Esophagus mucosa (tissue), 1 donor: ENCODE measurements around the gene PTGER1. TPM values are rescaled to one million over a fixed set of nuclear protein-coding genes. Genes with fewer than 3 reads are reported as not detected.

Experiments used
- ATAC-seq: fragments of 200-7000 bp; cut with Tn5 transposase; one replicate; pipeline ENCODE4 v1.9.1; 2020
- total RNA-seq: library from RNA; stranded (reverse); gene quantifications from one replicate; pipeline ENCODE4 v1.2.4, GENCODE V29; 2023
- donor health status: DM: yes; HTN: yes; CAD: no.

The PTGER1 gene
- total RNA-seq, 1 donor from 2014 or later, result 0.44 TPM

GRCh38 chr19:14502334-14503092 is 27.4 kb upstream of the PTGER1 start:
- no peak for ATAC-seq

- peak; percentile 0 for ATAC-seq
Observed at GRCh38 chr19:14497228-14497921, 22.2 kb upstream of the PTGER1 start.

GRCh38 chr19:14496834-14497227 is 21.7 kb upstream of the PTGER1 start:
- ATAC-seq, result peak; percentile 1

DNA sequence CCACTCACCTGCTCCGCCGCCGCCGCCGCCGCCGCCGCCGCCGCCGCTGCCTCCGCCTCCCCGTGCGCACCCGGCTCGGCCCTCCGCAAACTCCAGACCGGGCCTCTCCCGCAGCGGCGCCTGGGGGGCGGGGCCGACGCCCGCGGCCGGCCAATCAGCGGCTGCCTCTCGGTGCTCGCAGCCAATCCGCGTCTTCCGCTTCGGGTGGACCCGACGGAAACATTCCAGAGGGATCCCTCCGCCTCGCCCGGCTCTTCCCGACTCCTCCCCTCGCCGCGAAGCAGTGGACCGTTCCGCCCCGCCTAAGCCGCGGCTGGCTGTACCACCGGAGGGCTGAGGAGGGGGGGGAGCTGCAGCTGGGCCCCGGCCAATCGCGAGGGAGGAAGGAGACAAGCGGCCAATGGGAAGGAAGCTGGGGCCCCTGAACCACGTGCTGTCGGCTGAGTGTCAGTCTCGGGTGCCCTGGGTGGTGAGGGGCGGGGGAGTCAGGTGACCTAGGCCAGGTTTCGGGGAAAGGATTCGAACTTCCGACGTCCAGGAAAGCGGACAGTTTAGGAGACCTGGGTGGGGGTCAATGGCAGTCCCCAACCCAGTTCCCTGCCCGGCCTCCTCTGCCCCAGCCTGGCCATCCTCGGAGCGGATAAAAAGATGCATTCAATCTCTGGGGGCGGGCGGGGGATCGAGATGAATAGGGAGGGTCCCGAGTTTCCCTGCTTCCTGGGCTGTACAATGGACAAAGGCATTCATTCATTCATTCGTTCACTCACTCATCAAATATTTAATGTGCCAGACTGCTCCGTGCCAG is 21.1 kb upstream of the PTGER1 start, which contains the start of gene GIPC1:
GIPC1 (minus strand) TSS at position 99 of the 805 bp plus-strand sequence. CDS start 13,151 bp downstream, outside the sequence.
- peak; percentile 89 for ATAC-seq

- peak; percentile 4 for ATAC-seq
Observed at GRCh38 chr19:14495672-14496028, 20.5 kb upstream of the PTGER1 start.

DNA sequence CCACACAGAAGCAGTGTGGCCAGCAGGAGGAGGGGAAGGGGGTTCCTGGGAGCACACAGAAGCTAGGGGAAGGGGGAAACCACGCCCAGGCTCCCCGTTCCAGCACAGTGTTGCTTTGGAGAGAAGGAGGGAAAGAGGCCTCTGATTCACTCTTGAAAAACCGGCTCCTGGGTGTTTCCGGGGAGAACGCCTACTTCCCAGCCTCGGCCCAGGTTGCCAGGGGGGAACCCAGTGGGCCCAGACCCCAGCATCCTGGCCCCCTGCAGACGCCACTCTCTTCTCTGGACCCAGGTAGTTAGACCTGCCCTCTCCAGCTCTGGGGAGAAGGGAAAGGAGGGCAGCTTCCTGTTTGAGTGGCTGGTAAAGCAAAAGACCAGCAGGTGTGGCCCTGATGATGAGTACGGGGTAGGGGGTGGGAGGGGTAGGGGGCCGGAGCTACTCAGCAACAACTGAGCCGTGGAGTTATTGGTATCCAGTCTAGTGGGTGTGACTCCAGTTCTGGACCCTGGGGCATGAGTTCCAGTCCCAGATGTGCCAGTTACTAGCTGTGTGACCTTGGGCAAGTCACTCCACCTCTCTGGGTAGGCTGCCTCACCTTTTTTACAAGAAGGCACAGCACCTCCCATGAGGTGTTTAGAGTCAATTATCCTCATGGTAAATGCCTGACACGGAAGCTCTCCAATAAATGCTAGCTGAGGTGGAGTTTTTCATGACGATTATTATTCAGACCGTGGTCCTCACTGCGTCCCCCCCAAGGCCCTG is 19.9 kb upstream of the PTGER1 start:
- ATAC-seq, result peak; percentile 58

DNA sequence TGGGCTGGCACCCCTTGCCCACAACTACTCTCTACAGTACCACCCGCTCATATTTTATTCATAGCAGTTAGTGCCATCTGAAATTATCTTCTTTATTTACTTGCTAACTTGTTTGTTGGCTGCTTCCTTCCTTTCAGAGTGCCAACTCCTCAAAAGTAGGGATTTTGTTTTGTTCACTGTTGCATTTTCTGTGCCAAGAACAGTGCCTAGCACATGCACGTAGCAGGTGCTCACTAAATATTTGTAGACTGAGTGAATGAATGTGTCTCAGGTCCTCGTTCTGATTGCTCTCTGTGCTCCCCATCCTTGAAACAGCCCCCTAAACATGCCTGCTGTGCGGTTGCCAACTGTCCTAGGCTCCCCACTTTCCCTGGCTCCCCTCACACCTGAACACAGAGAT is 19.3 kb upstream of the PTGER1 start:
- no peak for ATAC-seq

DNA sequence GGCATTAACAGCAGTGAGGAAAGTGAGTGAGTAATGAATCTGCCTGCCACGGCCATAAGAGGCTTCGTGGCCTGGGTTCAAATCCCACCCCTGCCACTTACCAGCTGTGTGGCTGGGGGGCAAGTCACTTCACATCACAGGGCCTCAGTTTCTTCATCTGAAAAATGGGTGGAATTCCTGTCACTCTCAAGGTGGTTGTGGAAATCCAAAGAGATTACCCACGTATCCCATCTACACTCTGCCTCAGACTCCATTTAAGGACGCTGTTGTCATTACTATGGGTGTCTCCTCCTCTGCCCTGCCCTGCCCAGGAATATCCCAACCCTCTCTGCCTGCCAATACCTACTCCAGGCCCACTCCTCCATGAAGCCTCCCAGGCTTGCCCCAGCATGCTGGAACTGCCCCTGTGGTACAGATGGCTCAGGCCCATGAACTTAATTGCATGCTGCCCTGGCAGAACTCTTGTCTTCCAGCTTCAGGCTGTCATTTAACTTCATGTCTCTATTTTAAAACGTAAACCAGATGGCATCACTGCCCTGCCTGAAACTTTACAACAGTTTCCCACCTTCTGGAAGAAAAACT is 17.7 kb upstream of the PTGER1 start:
- ATAC-seq, result no peak

DNA sequence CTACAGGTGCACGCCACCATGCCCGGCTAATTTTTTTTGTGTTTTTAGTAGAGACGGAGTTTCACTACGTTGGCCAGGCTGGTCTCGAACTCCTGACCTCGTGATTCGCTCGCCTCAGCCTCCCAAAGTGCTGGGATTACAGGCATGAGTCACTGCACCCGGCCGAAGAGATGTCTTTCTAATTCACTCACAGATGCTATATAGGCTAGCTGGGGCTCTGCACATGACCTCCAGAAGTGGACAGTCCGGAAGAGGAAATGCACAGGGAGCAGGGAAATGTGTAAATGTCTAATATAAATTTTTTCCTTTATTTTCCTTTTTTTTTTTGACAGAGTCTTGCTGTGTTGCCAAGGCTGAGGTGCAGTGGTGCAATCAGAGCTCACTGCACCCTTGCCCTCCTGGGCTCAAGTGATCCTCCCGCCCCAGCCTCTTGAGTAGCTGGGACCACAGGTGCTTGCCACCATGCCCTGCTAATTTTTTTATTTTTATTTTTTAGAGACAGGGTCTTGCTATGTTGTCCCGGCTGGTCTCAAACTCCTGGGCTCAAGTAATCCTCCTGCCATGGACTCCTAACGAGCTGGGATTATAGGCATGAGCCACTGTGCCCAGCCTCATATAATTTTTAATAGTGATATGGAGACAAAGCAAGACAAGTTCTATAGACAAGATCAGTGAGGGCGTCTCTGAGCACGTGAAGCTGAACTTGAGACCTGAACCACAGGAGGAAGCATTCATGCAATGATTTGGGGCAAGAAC is 12.4 kb upstream of the PTGER1 start:
- no peak for ATAC-seq

- no peak for ATAC-seq
Observed at GRCh38 chr19:14482172-14482941, 7.2 kb upstream of the PTGER1 start.

DNA sequence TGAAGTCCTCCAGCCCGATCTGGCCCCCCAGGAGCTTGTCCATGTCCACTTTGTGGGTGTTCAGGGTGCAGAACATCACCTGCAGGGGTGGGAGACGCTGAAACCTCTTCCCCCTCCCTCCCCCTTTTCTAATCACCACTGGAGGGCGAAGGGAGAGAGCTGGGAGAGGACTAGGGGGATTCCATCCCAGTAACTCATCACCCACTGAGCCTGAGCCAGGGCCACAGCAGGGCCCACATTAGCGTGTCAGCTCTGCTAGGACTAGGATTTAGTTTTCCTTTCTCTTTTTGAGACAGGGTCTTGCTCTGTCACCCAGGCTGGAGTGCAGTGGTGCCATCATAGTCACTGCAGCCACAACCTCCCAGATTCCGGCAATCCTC is 5.5 kb upstream of the PTGER1 start:
- ATAC-seq, result no peak

DNA sequence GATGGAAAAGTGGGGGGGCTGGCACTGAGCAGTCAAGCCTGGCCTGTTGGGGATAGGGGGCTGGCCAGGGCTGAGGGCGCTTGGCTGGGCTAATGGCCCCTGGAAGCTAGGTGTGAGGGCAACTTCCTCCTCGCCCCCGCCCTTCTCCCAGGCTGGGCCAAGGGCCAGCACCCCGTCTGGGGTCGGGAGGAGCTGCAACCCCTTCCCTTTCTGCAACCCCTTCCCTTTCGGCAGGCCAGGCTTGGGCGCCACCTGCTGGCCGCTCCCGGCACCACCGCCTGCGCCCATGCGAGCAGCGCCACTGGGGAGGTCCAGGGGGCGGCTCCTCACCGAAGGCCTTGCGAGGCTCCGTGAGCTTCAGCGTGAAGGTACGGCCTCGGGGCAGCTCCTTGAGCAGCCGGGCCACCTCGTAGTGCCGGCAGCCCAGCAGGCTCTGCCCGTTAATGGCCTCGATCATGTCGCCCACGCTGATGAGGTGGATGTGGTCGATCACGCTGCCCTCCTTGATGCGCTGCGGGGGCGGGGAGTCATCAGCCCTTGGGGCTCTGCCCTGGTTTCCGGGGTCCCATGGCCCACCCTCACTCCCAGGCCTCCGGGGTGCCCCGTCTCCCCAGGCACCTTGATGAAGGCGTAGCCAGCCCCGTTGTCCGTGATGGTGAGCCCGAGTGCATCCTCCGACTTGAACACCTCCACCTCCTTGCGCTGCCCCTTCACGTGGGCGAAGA is 5.0 kb upstream of the PTGER1 start:
- ATAC-seq, result no peak

- ATAC-seq, result no peak
Observed at GRCh38 chr19:14479309-14479974, 4.3 kb upstream of the PTGER1 start.

DNA sequence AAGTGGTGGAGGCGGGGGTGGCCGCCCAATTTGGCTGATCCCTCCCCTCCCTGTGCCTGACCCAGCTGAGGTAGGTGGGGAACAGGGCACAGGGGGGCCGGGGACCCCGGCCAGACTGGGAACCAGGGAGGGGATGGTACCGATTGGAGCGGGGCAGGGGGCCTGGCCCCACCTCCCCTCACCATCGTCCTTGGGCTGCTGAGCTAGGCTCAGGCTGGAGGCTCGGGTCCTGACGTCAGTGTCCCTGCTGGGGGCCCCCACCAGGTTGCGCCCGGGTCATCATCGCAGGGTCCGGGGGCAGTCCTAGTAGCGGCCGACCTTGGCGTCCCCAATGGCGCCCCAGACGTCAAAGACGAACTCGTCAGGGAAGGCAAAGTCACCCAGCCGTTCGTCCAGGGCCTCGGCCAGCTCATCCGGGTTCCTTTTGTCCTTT is 3.0 kb upstream of the PTGER1 start:
- ATAC-seq, result no peak

GRCh38 chr19:14477418-14478112 is 2.4 kb upstream of the PTGER1 start:
- no peak for ATAC-seq

- peak; percentile 66 for ATAC-seq
Observed at GRCh38 chr19:14476673-14477401, 1.7 kb upstream of the PTGER1 start.

DNA sequence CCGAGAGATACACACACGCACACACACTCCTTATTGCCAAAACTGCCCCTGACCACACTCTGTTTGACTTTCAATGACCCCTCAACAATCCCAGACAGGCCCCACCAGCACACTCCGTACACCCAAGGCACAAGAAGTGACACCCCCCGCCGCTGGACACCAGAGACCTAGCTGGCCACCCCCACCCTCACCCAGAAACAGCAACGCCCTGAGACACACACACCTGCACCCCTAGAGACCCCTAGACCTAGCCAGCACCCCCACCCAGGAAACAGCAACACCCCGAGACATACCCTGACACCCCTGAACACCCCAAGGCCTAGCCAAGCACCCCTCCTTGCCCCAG is 1.1 kb upstream of the PTGER1 start:
- ATAC-seq, result no peak

GRCh38 chr19:14474827-14475226 is 327 bp downstream of the PTGER1 start:
- no peak for ATAC-seq
